OCI-LY1 (cell line): Measurements from ENCODE around the gene IFIT1B.
A peak's percentile ranks its signal among the peaks of the same experiment; 100 is the strongest.
"Not testable (repeated sequence)": the region's sequence is repeated elsewhere in the genome, so short reads cannot be mapped to it uniquely, and the experiment has no call there.

Source experiments
- H2AFZ ChIP-seq: fragments of 200-600 bp; sonication (generic), shearing (Covaris generic); 2 replicates; pipeline ENCODE4 v1.6.0; 2014; ENCODE audit warnings: antibody characterized with exemption, mild to moderate bottlenecking, low read length
- H3F3A ChIP-seq: fragments of 200-600 bp; sonication (generic), shearing (Covaris generic); 2 replicates; pipeline ENCODE4 v1.6.0; 2014; ENCODE audit warnings: mild to moderate bottlenecking, antibody characterized with exemption, low read length, moderate library complexity; ENCODE audit not compliant: insufficient read depth
- H3K27ac ChIP-seq: fragments of 200-600 bp; sonication (generic); 2 replicates; pipeline ENCODE4 v1.5.1; 2014; ENCODE audit warnings: low read length, mixed run types, mild to moderate bottlenecking, low read depth; ENCODE audit not compliant: poor library complexity, severe bottlenecking
- H3K27me3 ChIP-seq: fragments of 200-600 bp; sonication (generic); 2 replicates; pipeline ENCODE4 v1.6.0; 2014; ENCODE audit warnings: antibody characterized with exemption, mild to moderate bottlenecking, low read length, moderate library complexity; ENCODE audit not compliant: insufficient read depth
- H3K36me3 ChIP-seq: fragments of 200-600 bp; sonication (generic); 2 replicates; pipeline ENCODE4 v1.6.1; 2014; ENCODE audit warnings: mild to moderate bottlenecking, antibody characterized with exemption, low read length, moderate library complexity, mixed read lengths; ENCODE audit not compliant: insufficient read depth
- H3K4me1 ChIP-seq: fragments of 200-600 bp; sonication (generic); 2 replicates; pipeline ENCODE4 v1.5.1; 2014; ENCODE audit warnings: mild to moderate bottlenecking, low read length, moderate library complexity; ENCODE audit not compliant: insufficient read depth, severe bottlenecking
- H3K4me2 ChIP-seq: fragments of 200-600 bp; sonication (generic), shearing (Covaris generic); 2 replicates; pipeline ENCODE4 v1.6.1; 2014; ENCODE audit warnings: low read length
- H3K4me3 ChIP-seq: fragments of 200-600 bp; sonication (generic); 2 replicates; pipeline ENCODE4 v1.5.1; 2014; ENCODE audit warnings: low read length, low read depth, mild to moderate bottlenecking, mixed read lengths; ENCODE audit not compliant: poor library complexity, severe bottlenecking
- H3K79me2 ChIP-seq: fragments of 200-600 bp; shearing (Covaris generic); 2 replicates; pipeline ENCODE4 v1.6.1; 2016; ENCODE audit warnings: mixed run types, low read length, mixed read lengths; ENCODE audit not compliant: insufficient read depth
- H3K9ac ChIP-seq: fragments of 200-600 bp; sonication (generic), shearing (Covaris generic); 2 replicates; pipeline ENCODE4 v1.6.1; 2014; ENCODE audit warnings: mild to moderate bottlenecking, low read length, mixed read lengths
- H3K9me2 ChIP-seq: fragments of 200-600 bp; sonication (generic), shearing (Covaris generic); 2 replicates; pipeline ENCODE4 v1.6.1; 2014; ENCODE audit warnings: low read depth, mild to moderate bottlenecking, low read length, mixed read lengths
- H3K9me3 ChIP-seq: fragments of 200-600 bp; shearing (Covaris generic); 2 replicates; pipeline ENCODE4 v1.6.1; 2014; ENCODE audit warnings: low read length, mixed read lengths
- H4K20me1 ChIP-seq: fragments of 200-600 bp; sonication (generic), shearing (Covaris generic); 2 replicates; pipeline ENCODE4 v1.6.0; 2016; ENCODE audit warnings: mild to moderate bottlenecking, low read length; ENCODE audit not compliant: insufficient read depth
- EZH2 ChIP-seq: fragments of 200-600 bp; sonication (generic), shearing (Covaris generic); IDR thresholded peaks from 2 replicates; pipeline ENCODE4 v1.8.0; 2017; ENCODE audit warnings: borderline replicate concordance, mixed run types, mild to moderate bottlenecking, antibody characterized with exemption, low read length, moderate library complexity, mixed read lengths
- TF ChIP-seq, protein P1 (sequence below): fragments of 200-600 bp; sonication (generic), shearing (Covaris generic); IDR thresholded peaks from 2 replicates; pipeline ENCODE4 v1.5.1; 2017; ENCODE audit warnings: mild to moderate bottlenecking, antibody characterized with exemption, low read length, moderate library complexity, mixed read lengths

The IFIT1B gene

DNA sequence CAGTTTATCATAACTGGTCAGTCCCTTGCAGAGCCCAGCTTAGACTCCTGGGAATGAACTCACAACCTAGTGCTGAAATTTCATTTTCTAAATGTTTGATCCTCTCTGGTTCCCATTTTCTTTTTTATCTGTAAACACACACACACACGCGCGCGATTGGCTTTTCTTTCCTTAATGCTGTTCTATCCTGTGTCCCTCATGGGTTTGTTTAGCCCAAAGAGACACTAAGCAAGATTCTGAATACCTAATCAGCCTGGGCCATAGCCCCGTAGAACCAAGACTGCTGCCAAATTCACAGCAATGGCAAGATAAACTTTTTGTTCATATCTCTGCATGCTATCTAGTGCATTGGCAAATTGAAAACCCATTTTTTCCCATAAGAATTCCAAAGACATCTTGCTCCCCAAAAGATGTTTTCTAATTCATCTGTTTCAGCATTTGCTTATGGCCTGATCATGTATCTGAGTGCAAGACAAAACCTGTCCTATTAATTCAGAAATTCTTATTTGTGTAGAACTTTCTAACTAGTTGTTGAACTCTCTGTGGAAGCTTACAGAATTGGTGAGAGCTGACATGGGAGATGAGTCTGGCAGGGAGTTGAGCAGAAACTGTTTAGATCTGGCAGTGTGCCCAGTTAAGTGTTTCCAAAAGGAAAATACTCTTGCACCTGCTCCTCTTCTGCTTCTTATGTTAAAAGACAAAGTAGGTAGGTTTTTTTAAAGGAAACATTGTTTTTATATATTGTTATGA, 12.8 kb downstream of the IFIT1B start:
- no peak overlapping the region for H2AFZ ChIP-seq
- no peaks in the 10 kb centered on the region for H3F3A ChIP-seq
- H3K4me1 ChIP-seq, result no peaks in the 10 kb centered on the region
- H3K4me2 ChIP-seq, result no peak overlapping the region
- no peaks in the 10 kb centered on the region for H3K9me3 ChIP-seq
- H3K4me3 ChIP-seq, result no peak overlapping the region
- no peaks in the 10 kb centered on the region for H3K27me3 ChIP-seq
- H3K27ac ChIP-seq, result no peak overlapping the region
- H3K36me3 ChIP-seq, result no peaks in the 10 kb centered on the region
- H3K9me2 ChIP-seq, result no peaks in the 10 kb centered on the region
- no peak overlapping the region for H3K9ac ChIP-seq
- TF ChIP-seq, protein P1, sequence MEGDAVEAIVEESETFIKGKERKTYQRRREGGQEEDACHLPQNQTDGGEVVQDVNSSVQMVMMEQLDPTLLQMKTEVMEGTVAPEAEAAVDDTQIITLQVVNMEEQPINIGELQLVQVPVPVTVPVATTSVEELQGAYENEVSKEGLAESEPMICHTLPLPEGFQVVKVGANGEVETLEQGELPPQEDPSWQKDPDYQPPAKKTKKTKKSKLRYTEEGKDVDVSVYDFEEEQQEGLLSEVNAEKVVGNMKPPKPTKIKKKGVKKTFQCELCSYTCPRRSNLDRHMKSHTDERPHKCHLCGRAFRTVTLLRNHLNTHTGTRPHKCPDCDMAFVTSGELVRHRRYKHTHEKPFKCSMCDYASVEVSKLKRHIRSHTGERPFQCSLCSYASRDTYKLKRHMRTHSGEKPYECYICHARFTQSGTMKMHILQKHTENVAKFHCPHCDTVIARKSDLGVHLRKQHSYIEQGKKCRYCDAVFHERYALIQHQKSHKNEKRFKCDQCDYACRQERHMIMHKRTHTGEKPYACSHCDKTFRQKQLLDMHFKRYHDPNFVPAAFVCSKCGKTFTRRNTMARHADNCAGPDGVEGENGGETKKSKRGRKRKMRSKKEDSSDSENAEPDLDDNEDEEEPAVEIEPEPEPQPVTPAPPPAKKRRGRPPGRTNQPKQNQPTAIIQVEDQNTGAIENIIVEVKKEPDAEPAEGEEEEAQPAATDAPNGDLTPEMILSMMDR, result no peak
- no peak for TF ChIP-seq EZH2
- no peaks in the 10 kb centered on the region for H3K79me2 ChIP-seq
- H4K20me1 ChIP-seq, result no peaks in the 10 kb centered on the region

DNA sequence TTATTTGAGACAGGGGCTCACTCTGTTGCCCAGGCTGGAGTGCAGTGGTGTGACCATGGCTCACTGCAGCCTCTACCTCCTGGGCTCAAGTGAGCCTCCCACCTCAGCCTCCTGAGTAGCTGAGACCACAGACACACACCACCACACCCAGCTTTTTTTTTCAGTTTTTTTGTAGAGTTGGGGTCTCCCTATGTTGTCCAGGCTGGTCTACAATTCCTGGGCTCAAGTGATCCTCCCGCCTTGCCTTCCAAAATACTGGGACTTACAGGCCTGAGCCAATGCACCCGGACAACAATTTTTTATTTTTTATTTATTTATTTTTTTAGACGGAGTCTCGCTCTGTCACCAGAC, 13.3 kb downstream of the IFIT1B start:
- H3K27ac ChIP-seq, H3K79me2 ChIP-seq, H3K4me3 ChIP-seq, H3K36me3 ChIP-seq, H3K4me1 ChIP-seq, H4K20me1 ChIP-seq, H2AFZ ChIP-seq, H3K4me2 ChIP-seq, H3K9ac ChIP-seq, H3K9me2 ChIP-seq, H3K9me3 ChIP-seq, H3K27me3 ChIP-seq, H3F3A ChIP-seq: not testable (repeated sequence)

DNA sequence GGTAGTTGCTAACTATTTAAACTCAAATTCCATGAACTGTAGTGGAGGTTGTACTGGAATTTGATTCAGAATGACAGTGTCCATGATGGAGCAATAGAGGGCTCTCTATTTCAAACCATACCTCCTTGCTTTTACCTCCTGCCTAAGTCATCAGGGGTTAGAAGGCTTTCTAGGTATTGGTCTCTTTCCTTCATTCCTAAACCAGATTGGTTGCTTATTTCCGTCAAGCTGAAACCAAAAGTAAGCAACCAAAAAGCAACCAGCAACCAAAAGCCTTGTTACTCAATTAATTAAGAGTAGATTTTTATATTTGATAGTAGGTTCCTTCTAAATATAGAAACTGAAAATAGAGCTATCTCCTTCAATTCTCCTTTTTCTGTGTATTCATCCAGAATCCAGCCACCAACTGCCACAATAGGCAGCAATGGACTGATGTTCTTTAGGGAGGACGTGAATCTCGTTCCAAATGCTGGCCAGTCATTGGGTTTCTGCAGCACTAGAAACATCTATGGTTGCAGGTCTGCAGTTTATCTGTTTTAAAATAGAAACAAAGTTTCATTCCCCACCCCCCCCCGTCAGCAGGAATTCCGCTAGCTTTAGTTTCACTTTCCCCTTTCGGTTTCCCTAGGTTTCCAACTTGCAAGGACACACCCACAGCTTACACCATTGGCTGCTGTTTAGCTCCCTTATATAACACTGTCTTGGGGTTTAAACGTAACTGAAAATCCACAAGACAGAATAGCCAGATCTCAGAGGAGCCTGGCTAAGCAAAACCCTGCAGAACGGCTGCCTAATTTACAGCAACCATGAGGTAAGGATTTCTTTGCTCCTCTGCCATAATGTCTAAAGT, 14.3 kb downstream of the IFIT1B start, which contains the start of gene IFIT1:
IFIT1 (plus strand) TSS at position 717 of the 850 bp plus-strand sequence; CDS start at position 807, 90 bp downstream.
- Histone ChIP-seq H3K9ac (no peak within 1 kb of the TSS), H3K27ac (no peak within 1 kb of the TSS), H3K4me2 (peak within 1 kb of the TSS; percentile 41), H3K36me3 (no peaks in the 10 kb centered on the region), H3F3A (no peaks in the 10 kb centered on the region), H4K20me1 (no peaks in the 10 kb centered on the region), H3K9me2 (no peaks in the 10 kb centered on the region), H3K9me3 (no peaks in the 10 kb centered on the region), H3K79me2 (no peaks in the 10 kb centered on the region), H3K4me3 (peak within 1 kb of the TSS; percentile 10), H3K4me1 (no peaks in the 10 kb centered on the region), H3K27me3 (no peaks in the 10 kb centered on the region), H2AFZ (no peak within 1 kb of the TSS)
- TF ChIP-seq, protein P1, result no peak
- TF ChIP-seq EZH2, result no peak
